NCI-H1417 treated with DMSO at 0.1 percent for 48 hours (cell line): ENCODE data around the gene SSUH2.

Experiments
- DNase-seq: peaks from one replicate; lab custom pipeline; 2025; lab: John Stamatoyannopoulos, UW

SSUH2 gene

GRCh38 chr3:8641472-8641871 lies 3.1 kb downstream of the SSUH2 start:
- DNase-seq = no peak

- no peak for DNase-seq
These were observed 4.4 kb downstream of the SSUH2 start for GRCh38 chr3:8640223-8640622.

- no peak for DNase-seq
These were observed 5.0 kb downstream of the SSUH2 start for GRCh38 chr3:8639659-8640000.

- no peak for DNase-seq
These were observed 5.5 kb downstream of the SSUH2 start for GRCh38 chr3:8638994-8639658.

- DNase-seq = no peak
These were observed 7.2 kb downstream of the SSUH2 start for GRCh38 chr3:8637348-8637747.

- DNase-seq = no peak
These were observed 9.0 kb downstream of the SSUH2 start for GRCh38 chr3:8635631-8636030.

GRCh38 chr3:8635125-8635524 lies 9.5 kb downstream of the SSUH2 start:
- DNase-seq = no peak

GRCh38 chr3:8632402-8633237 lies 12.0 kb downstream of the SSUH2 start:
- DNase-seq = no peak

GRCh38 chr3:8631661-8632060 lies 12.9 kb downstream of the SSUH2 start:
- no peak for DNase-seq

GRCh38 chr3:8629151-8630021 lies 15.2 kb downstream of the SSUH2 start:
- DNase-seq = no peak

- DNase-seq = no peak
These were observed 16.6 kb downstream of the SSUH2 start for GRCh38 chr3:8627949-8628348.

- DNase-seq = no peak
These were observed 17.2 kb downstream of the SSUH2 start for GRCh38 chr3:8627201-8627940.

GRCh38 chr3:8625991-8626390 lies 18.6 kb downstream of the SSUH2 start:
- DNase-seq = no peak

- DNase-seq = no peak
These were observed 20.0 kb downstream of the SSUH2 start for GRCh38 chr3:8624612-8625011.

- DNase-seq = no peak
These were observed 20.9 kb downstream of the SSUH2 start for GRCh38 chr3:8623741-8624140.

- no peak for DNase-seq
These were observed 21.5 kb downstream of the SSUH2 start for GRCh38 chr3:8622873-8623691.

GRCh38 chr3:8621872-8622271 lies 22.7 kb downstream of the SSUH2 start:
- no peak for DNase-seq

GRCh38 chr3:8621141-8621540 lies 23.5 kb downstream of the SSUH2 start:
- DNase-seq = no peak

GRCh38 chr3:8619548-8619947 lies 25.1 kb downstream of the SSUH2 start:
- no peak for DNase-seq

GRCh38 chr3:8618950-8619349 lies 25.6 kb downstream of the SSUH2 start:
- DNase-seq = no peak

- DNase-seq = no peak
These were observed 26.7 kb downstream of the SSUH2 start for GRCh38 chr3:8617921-8618320.
